GM12865 (cell line): ENCODE data around the gene XPO5.

Experiments used
- DNase-seq: peaks from one replicate; pipeline ENCODE4 v3.0.0; 2010; ENCODE audit warnings: low read depth
- H3K4me3 ChIP-seq: 2 replicates; pipeline ENCODE4 v1.5.1; 2011; ENCODE audit warnings: mild to moderate bottlenecking, low read depth, low read length, control low read depth
- CTCF ChIP-seq: IDR thresholded peaks from 2 replicates; pipeline ENCODE4 v1.5.1; 2011; ENCODE audit warnings: low read length, control low read depth, low read depth, inconsistent platforms; ENCODE audit not compliant: insufficient read depth; ENCODE audit errors: missing control alignments

The XPO5 gene

GRCh38 chr6:43584892-43585570 is 9.2 kb upstream of the XPO5 start:
- no peak overlapping the region for H3K4me3 ChIP-seq
- no peak for TF ChIP-seq CTCF
- no peak for DNase-seq

- no peak for DNase-seq
Observed at GRCh38 chr6:43582911-43583310, 7.1 kb upstream of the XPO5 start.

GRCh38 chr6:43579171-43579570 is 3.3 kb upstream of the XPO5 start:
- no peak overlapping the region for H3K4me3 ChIP-seq
- no peak for TF ChIP-seq CTCF

More at GRCh38 chr6:43582911-43583310, 7.1 kb upstream of the XPO5 start:
- TF ChIP-seq CTCF, result no peak
- H3K4me3 ChIP-seq, result no peak overlapping the region

DNA sequence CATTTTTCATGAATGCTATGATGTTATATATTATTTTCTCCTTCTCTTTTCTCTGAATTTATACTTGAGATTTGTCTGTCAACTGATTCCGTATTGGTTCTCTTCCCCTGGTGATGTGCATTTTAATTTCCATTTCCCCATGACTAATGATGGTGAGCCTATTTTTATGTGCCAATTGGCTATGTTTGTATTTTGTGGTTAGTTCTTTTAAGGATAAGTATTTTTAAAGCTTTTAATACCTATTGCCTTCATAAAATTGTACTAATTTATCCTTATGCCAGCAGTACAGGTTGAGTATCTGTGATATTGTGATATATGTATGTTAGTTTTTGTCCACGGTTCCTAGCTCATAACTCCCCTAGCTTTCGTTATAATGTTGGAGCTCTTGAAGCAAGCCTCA is 2.9 kb upstream of the XPO5 start:
- no peak for DNase-seq
- H3K4me3 ChIP-seq, result peak overlapping the region; percentile 94; the same call in 1 of the 2 replicates
- TF ChIP-seq CTCF, result no peak

More at GRCh38 chr6:43579171-43579570, 3.3 kb upstream of the XPO5 start:
- DNase-seq, result no peak

- DNase-seq, result no peak
- no peak for TF ChIP-seq CTCF
- peak overlapping the region; percentile 94 for H3K4me3 ChIP-seq
Observed at GRCh38 chr6:43575105-43575771, 600 bp downstream of the XPO5 start.

GRCh38 chr6:43572015-43572414 is 3.8 kb downstream of the XPO5 start:
- H3K4me3 ChIP-seq, result no peak overlapping the region
- DNase-seq, result no peak
- no peak for TF ChIP-seq CTCF
